HG02852 (cell line): ENCODE results near the gene WWOX.

Source experiments
- ATAC-seq: cut with Tn5 transposase; IDR thresholded peaks from one replicate; pipeline ENCODE4 v1.9.1; 2021; ENCODE audit warnings: mild to moderate bottlenecking, moderate library complexity; ENCODE audit not compliant: unreplicated experiment

The WWOX gene

DNA sequence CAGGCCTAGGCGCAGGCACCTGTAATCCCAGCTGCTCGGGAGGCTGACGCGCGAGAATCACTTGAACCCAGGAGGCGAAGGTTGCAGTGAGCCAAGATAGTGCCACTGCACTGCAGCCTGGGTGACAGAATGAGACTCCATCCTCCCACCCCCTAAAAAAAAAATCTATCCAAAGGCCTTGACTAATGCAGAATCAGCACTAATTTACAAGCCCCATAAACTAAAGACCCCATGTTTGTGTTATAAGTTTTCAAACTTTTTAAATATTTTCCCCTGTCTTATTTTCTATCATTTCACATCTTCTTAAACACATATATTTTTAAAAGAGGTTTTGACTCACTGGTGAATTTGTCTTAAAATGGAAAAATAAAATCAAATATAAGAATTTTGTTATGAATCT is 713.1 kb downstream of the WWOX start:
- no peak for ATAC-seq

DNA sequence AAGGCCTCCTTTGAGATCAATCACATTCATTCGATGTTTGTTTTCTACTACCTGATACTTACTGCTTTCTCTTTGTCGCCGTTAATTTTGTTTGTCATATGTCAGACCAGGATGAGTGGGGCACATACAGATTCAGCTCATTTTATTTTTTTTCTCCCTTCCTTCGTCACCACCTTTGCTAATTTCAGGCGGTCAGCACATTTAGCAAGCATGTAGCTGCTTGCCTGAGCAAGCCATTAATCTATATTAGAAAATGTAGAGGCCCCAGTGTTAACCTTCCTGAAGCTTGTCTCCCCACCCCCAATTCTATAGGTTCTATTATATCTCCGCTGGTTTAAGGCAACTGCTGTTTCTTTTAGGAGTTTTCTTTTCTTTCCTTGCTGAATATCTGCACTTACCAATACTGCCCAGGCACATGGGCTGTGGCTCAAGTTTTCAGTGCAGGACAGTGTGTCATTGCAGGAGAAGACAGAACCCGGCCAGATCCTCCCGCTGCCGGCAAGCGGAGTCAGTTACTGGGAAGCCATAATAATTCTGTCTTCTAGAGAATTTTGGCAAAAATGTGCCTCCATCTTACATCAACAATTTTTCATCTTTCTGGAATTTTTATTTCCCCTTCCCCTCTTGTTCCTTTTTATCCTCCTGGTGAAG is 714.3 kb downstream of the WWOX start:
- no peak for ATAC-seq

DNA sequence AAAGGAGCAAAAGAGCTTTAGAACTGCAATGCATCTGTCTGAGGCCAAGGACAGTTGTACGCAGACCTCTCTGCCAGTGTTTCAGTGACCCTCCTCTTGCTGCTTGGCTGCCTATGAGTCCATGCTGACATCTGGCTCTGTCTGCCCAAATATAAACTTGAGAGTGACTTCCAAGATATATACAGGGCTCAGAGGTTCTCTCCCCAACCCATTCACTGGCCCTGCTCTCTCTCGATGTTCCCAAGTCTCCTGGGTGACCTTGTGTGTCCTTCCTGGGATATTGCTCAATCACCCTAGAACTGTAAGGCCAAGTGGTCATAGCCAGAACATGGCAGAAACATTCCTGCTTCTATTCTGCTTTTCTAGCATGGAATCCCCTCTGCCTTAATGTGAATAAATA is 716.3 kb downstream of the WWOX start:
- ATAC-seq: no peak

DNA sequence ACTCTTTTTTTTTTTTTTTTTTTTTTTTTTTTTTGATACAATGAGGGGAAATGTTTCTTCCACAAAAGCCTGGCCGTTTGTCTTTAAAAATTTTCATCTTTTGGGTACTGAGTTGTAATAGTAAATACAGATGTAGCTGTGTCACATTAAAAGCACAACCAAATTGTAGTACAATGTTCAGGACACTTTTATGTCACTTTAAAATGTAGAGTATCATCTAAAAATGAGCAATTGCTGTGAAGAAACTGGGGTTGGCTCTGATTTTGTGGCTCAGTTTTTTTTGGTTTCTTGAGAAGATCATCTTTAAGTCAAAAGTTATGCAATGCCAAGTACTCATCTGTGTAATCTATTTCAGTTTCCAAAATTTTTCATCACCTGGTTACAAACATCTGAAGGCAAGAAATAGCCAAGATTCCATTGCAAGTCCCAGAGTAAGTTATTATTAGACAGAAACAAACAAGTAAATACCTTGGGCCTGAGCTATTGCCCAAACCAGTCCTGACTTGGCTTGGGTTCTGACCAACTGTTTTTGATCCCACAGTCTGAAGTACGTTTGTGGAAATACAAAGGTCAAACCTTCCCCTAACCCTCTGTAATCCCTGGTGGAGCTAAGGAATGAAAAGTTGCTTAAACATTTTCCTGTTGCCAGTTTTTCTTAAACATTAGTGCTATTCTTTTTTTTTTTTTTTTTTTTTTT is 717.2 kb downstream of the WWOX start:
- no peak for ATAC-seq

DNA sequence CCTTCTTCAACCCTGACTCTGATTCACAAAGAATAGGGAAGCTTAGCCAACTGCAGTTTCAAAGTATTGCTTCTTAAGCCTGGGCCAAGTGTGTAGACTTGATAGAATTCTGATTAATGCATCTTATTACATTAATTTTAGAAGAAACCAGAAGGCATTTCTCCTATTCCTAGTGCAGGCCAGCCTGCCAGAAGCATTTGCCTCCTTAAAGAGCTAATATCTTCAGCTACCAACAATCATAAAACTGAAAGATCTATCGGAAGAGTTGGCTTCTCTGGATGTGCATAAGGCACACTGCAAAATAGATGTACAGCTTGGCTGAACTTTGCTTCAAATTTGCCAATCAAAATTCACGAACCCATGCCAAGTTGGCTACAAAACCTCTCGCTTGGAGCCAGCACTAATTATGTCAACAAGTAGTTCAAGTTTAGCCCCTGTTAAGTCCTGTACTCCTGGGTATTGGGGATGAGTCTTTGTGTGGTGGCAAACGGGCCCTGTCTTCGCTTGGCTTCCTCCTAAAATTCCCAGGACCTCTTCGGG is 717.8 kb downstream of the WWOX start:
- no peak for ATAC-seq

DNA sequence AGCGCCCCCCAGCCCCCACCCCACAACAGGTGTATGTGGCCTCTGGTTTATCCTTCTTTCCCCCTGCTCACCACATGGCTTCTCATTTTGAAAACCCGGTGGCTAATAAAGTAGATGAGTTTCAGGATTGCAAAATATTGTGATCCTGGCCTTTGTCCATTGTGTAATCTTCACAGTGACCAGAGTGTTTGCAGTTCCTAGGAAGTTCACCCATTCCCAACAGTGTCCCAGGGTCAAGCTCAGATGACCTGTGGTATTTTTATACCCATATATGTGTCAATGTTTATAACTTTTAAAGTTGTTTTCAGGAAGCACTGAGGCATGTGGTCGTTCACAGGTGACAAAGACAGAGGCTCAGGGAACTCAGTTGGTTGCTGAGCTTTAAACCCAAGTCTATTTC is 721.9 kb downstream of the WWOX start:
- no peak for ATAC-seq

DNA sequence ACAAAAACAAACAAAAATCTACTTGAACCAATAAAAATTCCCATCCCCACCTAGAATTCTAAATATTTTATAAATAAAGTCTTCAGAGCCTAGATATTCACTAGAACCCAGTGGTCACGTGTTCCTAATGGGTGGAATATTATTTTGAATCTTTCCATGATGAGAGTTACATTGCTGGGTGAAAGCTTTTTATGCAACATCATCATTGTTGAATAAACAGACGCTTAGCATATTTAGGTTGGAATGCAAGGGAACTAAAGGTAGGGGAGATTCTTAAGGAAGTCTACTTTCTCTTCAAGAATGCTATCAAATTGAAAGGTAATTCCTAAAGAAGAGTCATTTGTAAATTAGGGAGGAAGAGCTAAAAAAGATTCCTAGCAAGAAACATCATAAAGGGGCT is 723.1 kb downstream of the WWOX start:
- no peak for ATAC-seq

DNA sequence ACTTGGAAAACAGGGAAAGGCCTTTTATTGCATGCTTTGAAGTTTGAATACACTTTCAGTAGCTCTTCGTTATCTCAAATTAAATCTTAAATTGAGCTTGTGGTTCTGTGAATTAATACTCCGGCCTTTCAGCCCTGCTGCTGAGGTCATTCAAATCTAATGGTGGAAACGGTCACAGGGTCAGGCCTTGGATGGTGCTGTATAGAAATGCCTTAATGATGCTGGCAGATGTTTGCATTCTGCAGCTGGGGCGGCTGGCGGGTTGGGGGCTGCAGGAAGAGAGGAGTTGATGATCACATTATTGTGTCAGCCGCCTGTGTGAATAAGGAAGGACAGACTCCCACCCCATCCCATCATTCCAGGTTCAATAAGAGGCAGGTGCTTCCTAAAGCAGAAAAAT is 723.6 kb downstream of the WWOX start:
- ATAC-seq: no peak

DNA sequence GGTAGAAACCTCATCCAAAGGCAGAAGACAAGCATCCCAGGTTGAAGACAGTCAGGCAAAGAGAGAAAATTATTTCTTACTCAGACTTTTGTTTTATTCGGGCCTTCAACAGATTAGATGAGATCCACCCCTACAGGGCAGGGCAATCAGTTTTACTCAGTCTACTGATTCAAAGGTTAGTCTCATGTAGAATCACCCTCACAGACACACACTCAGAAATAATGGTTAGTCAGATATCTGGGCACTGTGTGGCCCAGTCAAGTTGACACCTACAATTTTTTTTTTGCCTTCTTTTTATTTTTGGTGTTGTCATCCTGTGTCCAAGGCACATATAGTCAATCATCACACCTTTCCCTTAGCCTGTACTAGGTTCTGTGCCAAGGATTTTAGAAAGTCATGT is 729.8 kb downstream of the WWOX start:
- no peak for ATAC-seq

DNA sequence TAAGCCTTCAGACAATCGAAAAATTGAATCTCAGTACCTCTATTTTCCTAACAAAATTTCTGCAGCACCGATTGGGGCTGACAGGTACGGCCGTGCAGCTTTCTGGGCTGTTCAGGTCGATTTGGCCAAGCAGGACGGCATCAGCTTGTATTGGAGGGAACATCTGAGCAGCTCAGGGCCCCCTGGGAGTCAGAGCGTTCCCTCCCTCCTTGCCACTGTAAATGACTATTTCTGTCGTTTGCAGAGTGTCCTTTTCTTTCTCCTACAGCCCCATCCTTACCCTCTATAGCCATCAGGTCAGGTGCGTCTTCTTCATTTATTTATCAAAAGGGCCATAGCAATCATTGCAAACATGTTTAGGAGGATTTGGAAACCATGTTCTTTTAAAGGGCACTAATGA is 731.1 kb downstream of the WWOX start:
- ATAC-seq: no peak

DNA sequence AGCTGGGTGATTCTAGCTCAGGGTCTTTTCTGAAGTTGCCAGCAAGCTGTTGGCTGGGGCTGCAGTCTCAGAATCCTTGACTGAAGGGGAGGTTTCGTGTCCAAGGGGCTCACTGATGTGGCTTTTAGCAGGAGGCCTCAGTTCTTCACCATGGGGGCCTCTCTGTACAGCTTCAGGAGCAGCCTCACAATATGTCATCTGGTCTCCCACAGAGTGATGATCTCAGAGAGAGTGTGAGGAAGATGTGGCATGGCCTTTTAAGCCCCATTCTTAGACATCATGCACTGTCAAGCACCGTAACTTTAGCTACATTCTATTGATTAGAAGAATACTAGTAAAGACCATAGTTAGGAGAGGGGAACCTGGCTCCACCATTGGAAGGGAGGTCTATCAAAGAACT is 732.6 kb downstream of the WWOX start:
- no peak for ATAC-seq

DNA sequence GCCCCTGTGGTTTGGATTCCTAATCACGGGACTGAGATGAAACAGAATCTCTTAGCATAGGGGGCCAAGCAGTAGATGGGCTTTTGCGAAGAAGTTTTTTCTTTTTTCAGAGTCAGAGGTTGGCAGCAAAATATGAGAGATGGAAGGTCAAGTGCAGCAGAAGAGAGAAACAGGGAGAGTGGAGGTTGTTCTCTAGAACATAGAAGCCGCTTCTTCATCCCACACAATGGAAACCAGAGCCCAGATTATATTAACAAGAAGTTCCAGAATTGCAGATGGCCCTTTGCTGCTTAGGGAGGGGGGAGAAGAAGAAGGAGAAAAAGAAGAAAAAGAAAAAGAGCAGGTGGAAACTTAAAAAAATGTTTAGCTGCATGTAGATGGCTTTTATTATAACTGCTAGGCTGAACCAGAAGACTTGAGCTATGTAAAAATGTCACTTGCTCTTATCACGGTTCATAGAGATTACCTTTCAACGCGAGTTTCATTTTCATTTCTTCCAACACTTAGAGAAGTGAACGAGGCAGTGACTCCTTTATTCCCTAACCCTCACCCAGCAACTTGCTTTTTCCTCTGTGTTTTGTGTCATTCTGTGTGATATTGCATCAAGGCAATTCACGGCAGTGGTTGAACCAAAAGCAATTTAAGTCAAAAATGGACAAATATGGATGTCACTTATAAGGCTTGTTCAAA is 737.5 kb downstream of the WWOX start:
- no peak for ATAC-seq

DNA sequence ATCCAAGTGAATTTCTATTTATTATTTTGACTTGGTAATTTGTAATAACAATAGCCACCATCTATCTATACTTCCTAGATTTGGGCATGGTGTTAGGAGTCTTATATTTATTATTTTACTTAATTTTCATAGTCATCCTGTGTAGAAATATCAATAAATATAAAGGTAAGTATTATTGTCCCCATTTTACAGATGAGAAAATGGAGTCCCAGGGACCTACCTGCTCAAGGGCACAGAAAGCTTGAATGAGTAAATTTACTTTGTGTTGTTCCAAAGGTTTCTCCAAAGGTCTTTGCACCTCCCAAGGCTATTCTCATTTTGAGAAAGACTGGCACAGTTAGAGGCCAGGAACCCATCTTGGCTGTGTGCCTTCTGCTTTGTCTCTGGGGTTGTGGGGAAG is 738.3 kb downstream of the WWOX start:
- no peak for ATAC-seq

DNA sequence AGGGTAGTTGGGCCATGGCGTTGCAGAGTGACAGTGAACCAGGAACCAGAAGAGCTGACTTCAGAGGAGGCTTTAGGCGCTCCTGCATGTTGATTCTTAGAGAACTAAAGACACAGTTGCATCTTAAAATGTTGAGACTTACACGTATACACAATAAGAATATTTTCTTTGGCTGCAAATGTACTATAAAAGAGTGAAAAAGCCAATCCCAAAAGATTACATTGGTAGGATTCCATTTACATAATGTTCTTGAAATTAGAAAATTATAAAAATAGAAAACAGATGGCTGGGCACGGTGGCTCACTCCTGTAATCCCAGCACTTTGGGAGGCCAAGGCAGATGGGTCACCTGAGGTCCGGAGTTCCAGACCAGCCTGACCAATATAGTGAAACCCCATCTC is 738.8 kb downstream of the WWOX start:
- ATAC-seq: no peak

DNA sequence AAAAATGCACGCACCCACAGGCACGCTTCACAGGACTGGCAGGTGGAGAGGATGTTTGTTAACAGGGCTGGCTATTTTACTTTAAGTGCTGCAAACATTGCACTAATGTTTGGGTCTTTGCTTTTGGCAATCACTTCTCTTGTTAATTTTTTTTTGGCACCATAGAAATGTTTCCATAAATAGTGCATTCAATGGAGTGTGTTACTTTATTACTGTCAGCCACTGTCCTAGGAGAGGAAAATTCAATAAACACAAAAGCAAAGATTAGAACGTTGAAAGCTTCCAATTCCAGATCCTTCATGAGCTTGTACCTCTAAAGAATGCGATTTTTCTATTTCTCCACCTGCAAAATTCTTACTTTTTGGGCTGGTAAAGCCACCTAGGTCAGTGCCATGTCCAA is 743.5 kb downstream of the WWOX start:
- ATAC-seq: no peak

DNA sequence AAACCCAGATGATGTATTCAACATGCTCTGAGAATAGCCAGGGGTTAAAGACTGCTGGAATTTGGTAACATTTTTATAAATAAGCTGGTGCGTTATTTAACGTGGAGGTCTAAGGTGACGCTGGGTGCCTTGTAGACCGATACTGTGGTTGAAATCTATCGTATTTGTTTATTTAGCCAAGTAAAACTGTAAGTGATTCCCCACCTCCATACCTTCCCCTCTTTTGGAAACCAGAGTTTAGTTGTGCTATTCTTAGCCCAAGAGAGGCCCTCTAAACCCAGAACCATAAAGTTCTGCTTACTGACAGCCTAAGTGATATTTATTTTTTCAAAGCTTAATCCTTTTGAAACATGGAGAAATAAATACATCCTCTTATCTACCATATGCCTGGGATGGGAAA is 744.5 kb downstream of the WWOX start:
- ATAC-seq: no peak

DNA sequence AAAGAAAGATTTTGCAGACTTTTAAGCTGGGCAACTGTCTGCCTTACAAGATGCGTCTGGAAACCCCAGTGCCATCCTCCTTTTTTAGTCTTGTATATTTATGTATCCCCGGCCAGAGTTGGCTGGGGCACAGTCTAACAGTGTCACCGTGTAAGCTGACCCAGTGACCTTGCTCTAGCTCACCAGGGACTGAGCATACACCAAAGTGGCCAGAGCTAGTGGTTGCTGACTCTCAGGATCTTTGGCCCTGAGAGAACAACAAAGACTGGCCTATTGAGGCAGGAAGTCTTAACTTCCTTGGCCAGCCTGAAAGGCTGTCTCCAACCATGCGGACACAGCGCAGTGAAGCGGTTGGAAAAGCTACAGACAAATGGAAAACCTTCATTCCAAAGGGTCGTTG is 745.2 kb downstream of the WWOX start:
- no peak for ATAC-seq

DNA sequence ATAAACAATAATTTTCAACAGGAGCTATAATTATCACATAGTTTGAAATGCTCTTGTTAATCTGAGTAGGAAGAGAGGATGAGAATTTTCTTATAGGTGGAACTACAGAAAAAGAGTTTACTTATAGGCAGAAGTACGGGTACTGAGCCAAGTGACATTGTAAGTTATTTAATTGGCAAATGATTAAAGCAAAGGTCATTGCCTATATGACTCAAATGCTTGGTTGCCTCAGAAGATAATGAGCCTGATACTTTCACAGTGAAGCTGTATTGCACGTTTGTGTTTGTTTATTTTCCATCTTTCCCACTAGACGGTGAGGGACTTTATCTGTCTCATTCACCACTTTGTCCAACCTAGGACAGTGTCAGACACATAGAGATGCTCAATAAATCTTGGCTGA is 751.8 kb downstream of the WWOX start:
- ATAC-seq: no peak

DNA sequence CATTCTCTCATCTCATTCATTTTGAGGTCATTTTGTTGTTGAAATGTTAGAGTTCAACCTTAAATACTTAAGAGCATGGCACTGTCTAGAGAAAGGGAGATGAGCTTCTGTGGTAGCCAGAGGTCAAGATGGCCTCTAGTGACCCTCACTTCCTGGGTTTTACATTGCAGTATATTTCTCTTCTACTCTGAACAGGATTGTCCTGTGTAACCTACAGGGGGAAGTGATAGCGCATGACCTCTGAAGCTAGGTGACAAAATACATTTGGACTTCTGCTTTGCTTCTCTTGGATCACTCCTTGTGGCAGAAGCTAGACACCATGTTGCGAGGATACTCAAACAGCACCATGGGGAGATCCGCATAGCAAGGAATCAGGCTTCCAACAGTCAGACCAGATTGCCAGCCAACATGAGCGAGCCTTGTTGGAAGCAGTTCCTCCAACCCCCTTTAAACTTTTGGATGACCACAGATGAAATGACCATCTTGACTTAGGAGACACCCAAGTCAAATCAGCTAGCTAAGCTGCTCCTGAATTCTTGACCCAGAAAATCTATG is 752.7 kb downstream of the WWOX start:
- no peak for ATAC-seq

DNA sequence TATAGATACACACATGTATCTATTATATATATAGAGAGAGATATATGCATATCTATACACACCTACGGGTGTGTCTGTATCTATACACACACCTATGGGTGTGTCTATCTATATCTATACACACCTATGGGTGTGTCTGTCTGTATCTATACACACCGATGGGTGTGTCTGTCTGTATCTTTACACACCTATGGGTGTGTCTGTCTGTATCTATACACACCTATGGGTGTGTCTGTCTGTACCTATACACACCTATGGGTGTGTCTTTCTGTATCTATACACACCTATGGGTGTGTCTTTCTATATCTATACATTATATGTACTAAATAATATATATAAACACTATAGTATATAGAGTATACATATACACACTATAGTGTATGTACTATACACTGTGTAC is 762.6 kb downstream of the WWOX start:
- ATAC-seq: no peak

DNA sequence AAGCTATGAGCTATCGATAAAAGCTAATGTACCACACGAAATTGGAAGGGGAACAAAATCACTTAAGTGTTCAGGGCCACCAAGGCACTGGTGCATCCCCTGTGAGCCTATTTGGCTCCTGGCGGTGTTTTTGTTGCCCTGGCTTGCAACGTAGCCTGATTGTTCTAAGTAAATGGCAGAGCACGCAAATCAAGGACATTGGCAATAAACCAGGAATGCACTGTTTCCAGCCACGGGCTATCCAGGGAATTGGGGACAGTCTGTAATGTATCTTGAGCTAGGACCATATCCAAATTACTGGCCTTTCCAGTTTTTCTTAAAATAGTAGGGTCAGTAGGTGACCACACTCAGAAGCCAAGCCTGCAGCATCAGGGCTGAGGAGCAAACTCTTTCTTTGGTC is 767.1 kb downstream of the WWOX start:
- ATAC-seq: no peak

DNA sequence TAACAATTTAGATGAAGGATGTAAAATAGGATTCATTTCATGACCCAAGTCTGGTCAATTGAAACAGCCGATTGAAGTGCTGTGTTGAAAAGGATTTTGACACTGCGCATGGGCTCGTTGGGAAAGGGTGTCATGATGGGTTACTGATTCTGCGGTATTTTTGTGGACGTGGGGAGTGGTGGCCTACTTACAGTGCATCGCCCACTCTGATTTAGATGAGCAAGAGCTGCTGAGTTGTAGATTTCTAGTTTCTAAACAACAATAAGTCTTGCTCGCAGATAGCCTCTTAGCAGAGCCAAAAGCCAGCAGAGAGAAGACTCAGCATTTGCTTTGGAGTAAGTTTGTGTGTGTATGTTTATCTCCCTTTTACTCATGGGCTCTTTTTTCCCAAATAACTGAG is 770.0 kb downstream of the WWOX start:
- no peak for ATAC-seq
